EH (cell line): ENCODE results near the gene SLC16A11.

Experiments used
- DNase-seq: peaks from one replicate; pipeline ENCODE4 v3.0.0-alpha.2; 2015; ENCODE audit warnings: low read depth

Gene SLC16A11

DNA sequence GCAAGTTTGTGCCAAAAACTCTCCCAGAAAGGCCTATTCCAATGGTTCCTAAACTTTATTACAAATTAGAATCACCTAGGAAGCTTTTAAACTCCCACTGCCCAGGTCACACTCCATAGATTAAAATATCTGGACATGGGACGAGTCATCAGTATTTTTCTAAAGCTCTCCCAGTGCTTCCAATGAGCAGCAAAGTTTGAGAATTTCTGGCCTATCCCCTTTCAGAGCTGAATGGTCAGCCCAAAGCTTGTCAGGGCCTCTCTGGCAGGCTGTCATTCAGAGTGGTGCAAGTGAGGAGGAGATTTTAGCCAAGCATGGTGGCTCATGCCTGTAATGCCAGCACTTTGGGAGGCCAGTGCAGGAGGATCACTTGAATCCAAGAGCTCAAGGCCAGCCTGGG, 18.6 kb downstream of the SLC16A11 start:
- peak; percentile 30 for DNase-seq

DNA sequence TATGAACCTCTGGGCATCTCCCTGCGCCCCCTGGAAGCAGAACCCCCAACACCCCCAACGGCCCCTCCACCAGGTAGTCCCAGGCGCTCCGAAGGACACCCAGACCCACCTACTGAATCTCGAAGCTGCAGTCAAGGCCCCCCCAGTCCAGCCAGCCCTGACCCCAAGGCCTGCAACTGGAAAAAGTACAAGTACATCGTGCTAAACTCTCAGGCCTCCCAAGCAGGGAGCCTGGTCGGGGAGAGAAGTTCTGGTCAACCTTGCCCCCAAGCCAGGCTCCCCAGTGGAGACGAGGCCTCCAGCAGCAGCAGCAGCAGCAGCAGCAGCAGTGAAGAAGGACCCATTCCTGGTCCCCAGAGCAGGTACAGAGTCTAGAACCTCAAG, 19.5 kb downstream of the SLC16A11 start:
- no peak for DNase-seq

DNA sequence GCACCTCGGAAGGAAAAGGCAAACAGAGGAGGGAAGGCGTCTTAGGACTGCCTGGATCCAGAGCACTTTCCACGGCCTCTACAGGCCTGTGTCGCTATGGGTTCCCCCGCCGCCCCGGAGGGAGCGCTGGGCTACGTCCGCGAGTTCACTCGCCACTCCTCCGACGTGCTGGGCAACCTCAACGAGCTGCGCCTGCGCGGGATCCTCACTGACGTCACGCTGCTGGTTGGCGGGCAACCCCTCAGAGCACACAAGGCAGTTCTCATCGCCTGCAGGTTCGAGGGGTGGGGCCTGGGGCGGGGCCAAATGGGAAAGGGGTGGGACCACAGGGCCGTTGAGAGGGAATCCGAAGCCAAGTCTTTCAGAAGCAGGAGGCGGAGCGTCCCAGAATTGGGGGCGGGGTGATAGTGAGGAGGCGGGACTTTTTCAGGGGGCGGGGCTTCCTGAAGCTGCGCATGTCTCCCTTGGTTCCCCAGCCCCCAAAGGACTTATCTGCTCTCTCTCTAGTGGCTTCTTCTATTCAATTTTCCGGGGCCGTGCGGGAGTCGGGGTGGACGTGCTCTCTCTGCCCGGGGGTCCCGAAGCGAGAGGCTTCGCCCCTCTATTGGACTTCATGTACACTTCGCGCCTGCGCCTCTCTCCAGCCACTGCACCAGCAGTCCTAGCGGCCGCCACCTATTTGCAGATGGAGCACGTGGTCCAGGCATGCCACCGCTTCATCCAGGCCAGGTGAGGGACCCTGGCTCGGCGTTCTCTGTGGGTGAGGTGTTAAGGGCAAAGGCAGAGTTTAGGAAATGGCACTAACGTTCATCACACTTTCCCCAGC, 20.1 kb downstream of the SLC16A11 start:
- DNase-seq, result peak; percentile 77

DNA sequence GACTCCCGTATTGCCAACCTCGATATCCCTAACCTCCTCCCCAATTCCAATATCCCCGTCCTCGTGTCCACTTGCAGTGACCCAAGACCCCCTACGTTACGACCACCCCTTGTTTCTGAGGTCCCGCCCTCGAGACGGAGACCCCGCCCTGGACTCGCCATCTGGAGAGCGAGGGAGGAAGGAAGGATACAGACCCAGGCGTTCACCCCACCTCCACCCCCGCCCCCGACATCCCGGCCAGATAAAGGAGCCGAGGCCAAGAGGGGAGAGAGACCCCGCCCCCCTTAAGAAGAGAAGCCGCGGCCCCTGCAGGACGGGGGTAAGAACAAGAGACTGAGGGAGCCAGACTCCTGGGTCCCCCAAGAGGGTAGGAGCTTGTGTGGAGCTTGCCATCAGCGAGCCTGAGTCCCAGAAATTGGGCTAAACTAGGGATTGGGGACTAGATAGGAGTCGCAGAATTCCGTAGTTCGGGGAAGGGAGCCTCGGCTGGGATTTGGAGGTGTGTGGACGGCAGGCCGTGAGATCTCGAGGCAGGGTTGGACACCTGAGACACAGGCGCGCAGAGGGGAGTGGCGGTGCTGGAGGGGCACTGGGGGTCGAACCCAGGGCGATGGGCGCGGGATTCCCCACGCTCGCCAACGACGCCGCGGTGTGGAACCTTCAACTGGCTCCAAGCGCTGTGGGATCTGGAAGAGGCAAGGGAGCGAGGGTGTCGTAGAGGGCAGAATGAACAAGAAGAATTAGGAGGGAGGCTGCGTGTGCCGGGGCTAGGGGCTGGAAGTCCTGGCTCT, 20.9 kb downstream of the SLC16A11 start, which contains the start of gene BCL6B:
TSS of gene BCL6B (plus strand) at position 270 of the 791 bp plus-strand sequence. CDS start 622 bp downstream, outside the sequence.
- no peak for DNase-seq

DNA sequence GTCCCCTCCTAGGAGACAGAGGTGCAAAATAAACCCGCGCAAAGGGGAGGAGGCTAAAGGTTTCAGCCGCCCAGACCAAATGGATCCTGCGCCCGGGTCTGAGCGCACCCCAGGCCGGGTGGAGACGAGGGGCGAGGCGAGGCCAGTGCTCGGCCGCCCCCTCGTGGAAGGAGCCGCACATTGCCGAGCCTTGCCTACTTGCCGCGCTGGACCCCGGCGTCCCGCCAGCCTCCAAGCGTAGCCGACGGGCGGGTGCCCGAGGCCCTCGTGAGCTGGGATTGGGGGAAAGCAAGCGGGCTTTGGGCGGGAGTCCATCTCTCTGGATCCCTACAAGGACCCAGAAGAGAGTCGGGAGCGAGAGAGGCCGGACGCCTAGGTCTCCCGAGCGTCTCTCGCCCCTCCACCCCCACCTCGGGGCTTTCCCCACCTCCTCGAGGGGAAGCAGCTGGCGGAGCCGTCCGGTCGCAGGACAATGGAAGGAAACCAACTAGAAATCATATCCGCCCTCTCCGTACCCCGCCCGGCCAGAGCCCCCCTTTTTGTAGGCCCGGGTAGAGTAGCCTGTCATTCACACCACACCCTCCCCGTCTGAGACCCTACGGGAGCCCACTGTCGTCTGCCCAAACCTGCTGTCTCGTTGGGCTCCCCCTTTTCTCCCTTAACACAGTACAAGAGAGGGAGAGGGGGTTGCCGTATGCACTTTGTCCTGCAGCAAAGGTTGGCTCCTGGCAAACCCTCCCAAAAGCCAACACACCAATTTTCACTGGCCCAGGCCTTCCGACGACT, 21.7 kb downstream of the SLC16A11 start:
- peak; percentile 66 for DNase-seq

DNA sequence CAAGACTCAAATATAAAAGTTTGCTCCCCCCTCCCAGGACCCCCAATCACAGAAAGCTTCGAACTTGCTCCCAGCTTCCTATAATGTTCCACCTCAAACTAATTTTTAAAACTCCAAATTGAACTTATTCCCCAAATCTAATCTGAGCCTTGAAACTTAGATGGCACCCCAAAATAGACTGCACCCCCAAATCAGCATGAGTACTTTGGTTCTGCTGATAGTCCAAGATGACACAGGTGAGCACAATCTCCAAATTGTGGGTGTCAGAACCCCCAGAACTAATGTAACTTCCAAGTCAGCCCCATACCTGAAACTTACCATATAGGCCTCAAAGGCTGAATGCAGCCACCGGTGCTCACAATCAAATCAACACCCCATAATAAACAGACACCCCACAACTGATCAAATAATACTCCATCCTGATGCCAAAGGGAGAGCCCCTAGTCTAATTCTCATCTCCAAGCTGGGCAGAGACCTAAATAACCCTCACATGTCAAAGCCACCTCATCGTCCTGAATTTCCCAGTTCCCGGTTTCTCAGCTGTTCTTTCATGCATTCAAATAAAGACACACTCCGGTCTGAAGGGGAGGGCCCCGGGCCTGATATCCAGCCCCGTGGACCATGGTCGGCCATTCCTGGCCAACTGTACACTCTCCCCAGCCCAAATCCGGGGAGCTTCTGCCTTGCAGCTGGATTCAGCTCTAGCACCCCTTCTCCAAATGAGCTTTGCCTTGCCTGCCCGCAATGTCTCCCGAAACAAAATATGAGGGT, 22.8 kb downstream of the SLC16A11 start:
- no peak for DNase-seq

DNA sequence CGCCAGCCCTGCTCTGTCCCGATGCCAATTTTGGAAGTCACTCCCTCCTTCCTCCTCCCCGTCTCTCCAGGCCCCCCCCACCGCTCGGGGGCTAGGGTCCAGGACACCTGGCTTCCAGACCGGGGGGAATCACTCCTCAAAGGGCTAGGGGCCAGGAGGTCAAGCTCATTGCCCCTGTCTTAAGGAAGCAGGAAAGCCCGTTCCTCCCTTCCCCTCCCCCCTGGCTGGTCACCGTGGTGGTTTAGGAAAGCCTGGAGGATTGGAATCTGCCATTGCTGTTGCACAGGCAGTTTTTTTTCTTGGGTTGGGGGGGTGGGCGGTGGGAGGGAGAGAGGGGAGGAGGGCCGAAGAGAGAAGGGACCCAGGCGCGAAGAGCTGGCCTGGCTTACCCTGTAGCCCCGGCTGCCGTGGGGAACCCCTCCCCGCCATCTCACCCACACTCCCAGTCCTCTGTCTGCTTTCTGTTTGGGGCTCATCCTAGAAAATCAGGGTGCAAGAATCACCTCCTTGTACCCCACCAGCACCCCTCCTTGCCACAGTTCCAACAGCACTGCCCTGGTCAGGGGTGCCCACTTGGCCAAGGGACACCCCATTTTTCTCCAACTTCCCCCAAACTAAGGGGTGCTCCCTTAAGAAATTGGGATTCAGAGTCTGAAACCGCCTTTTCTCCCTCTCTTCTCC, 23.9 kb downstream of the SLC16A11 start:
- peak; percentile 65 for DNase-seq

DNA sequence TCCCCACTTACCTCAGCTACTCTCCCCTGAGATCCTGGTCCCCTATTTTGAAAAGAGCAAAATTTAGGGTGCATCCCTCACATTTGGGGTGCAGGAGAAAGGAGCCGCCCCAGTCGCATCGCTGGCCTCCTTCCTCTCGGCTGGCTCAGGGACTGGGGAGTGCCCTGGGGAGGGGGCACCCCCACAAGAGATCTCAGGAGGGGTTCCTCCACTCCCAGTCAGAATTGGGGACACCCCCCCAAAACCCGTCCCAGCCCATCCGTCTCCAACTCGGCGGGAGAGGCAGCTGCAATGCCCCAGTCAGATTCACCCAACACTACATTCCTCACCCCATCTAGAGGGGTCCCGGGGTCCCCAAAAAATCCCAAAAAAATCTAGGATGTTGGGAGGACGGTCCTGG, 24.5 kb downstream of the SLC16A11 start:
- DNase-seq, result no peak

DNA sequence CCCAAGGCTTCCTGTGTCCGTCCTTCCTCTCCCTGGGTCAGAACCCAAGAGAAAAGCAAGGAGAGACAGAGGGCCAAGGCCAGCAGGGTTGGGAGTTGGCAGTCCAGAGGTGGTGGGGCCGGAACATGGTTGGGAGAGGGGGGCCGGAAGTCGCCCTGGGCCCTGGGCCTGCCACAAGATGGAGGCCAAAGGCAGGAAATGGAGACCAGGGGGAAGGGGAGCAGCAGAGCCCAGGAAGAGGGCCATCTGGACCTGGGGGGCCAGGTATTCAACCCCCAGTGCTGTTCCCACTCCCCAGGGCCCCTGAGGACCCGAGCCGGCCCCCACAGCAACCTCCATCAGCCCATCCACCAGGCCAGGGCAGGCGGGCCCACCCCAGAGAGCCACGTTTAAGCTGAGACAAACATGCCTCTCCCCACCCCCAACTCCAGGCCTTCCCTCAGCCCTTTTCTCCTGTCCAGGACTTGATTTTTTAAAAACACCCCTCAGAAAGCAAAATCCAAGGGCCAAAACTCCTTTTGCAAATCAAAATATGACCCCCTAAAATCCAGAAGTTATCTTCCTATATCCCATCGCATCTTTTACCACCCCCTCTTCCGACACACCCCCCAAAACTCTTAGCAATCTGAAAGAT, 25.4 kb downstream of the SLC16A11 start:
- DNase-seq, result no peak

DNA sequence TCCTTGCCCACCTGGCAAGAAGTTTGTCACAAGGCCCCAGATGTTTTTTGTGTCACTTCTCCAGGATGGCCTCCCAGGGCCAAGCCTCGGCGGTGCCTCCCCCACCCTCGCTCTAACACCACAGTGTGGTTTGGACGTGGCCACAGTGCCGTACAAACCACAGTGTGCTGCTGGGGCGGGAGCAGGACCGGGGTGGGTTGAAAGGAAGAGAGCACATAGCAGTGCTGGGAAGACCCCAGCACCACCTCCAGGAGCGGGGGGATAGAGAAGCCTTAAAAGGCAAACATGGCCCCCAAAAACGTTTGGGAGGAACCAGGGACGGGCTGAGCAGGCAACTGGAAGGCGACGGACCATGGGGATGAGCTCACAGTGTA, 26.1 kb downstream of the SLC16A11 start:
- DNase-seq, result no peak

DNA sequence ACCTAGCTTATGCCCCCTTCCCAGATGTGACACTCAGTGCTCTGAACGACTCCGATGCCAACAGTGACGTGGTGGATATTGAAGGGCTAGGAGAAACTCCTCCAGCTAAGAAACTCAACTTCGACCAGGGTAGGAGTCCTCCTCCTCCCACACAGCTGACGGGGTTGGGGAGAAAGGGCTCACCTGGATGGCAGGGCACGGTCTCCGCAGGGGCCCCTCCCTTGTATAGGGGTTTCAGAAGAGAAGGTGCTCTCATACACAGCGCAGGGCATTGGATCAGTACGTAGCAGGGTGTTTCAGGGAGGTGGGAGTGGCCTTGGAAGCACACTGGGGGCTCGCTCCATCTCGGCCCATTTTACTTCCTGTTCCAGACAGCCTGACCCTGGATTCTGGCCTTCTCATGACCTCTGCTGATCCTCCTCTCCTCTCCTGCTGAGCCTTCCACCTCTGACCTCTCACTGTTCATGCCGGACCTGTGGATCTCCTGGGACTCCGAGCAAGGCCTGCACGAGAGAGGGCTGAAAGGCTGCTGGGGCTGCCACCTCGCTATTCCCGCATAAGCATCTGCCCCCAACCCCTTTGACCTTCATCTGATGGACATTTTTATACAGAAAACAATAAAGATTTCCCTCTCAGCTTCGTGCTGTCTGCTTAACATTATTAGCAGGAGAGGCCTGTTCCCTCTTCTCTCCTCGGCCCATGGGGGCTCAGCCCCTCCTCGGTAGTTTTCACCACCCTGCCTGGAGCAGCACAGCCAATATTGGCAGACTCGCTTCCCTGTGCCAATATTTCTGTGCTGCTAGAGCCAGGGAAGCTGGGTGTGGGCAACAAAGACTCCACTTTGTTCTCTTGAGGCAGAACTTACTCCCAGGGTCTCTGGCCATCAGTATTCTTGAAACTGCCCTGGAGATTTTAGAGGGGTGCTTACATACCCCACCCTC, 26.7 kb downstream of the SLC16A11 start:
- no peak for DNase-seq

DNA sequence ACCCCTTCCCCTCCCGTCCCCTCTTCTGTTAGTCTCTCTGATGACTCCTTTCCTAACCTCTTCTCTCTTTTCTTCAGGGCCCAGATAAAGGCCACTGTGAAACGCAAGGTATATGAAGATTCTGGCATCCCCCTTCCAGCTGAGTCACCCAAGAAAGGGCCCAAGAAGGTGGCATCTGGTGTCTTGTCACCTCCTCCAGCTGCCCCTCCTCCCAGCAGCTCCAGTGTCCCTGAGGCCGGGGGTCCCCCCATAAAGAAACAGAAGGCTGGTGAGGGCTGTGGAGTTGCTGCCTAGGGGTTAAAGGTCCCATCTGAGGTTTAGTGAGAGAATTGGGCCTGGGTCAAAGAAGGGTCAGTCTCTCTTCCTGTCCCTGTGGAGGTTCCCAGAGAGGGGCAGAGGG, 27.5 kb downstream of the SLC16A11 start:
- DNase-seq, result no peak

DNA sequence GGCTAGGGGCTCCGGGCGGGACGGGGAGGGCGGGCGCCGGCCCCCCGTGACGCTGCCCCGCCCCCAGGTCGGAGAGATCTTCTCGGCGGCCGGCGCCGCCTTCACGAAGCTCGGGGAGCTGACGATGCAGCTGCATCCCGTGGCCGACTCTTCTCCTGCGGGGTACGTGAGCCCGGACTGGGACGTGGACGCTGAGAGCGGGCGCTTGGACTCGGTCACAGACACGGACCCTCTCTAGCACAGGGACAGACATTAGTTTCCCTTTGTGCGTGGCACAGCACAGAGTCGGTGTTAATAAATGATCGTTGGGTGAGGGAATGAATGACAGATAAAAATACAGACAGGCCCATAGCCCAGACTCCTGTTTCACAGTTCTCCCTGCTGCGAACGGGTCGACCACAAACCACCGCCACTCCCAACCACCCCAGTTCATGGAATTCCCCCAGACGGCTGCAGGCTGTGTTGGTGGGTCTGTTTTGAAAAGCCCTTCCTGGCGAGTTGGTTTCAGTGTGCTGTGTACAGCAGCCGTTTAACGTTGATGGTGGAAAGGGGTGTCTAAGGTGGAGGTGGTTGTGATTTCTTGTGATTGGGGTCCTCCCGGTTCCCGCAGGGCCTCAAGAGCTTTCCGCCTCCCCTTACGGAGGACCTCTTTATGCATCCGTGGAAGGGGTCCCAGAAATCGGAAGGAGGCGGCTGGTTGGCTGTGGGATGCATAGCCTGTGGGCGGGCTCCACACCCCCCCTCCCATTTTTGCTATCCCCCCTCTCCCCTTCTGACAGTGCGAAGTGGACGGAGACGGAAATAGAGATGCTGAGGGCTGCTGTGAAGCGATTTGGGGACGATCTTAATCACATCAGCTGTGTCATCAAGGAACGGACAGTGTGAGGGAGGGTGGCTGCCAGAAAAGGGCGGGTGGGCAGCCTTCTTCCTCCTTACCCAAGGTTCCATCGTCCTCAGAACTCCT, 28.6 kb downstream of the SLC16A11 start:
- peak; percentile 68 for DNase-seq

DNA sequence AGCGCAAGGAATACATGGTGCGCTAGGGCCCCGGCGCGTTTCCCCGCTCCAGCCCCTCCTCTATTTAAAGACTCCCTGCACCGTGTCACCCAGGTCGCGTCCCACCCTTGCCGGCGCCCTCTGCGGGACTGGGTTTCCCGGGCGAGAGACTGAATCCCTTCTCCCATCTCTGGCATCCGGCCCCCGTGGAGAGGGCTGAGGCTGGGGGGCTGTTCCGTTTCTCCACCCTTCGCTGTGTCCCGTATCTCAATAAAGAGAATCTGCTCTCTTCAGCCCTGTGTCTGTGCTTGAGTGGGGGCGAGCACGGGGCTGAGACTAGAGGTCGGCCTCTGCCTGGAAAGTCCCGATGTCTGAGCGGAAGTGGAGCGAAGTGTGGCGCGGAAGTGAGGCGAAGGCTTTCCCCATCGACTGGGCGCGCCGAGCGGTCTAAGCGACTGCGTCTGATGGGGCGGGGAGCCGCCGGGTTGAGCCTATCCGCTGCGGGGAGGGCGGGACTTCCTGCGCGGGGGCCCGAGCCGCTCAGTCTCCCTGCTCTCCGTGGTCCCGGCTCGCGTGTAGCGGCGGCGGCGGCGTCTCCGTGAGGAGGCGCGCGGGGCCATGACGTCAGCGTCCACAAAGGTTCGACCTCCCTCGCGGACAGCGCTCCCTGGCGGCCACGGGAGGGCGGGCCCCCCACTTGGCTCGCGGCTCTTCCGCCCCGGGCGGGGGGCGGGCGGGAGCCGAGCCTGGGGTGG, 29.5 kb downstream of the SLC16A11 start:
- peak; percentile 98 for DNase-seq

DNA sequence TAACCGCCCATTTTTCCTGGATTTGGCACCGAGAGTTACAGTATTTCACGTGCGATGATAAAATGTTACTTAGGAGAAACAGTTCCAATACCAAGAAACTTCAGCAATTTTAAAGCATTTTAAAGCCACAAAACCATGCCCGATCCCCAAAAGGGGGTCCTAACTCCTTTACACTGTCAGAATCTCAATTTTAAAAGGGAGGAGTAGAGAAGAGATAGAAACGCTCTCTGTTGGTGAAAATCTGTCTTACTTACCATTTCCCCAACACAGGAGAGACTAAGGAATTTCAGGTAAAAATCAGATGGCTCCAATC, 32.0 kb downstream of the SLC16A11 start:
- no peak for DNase-seq

DNA sequence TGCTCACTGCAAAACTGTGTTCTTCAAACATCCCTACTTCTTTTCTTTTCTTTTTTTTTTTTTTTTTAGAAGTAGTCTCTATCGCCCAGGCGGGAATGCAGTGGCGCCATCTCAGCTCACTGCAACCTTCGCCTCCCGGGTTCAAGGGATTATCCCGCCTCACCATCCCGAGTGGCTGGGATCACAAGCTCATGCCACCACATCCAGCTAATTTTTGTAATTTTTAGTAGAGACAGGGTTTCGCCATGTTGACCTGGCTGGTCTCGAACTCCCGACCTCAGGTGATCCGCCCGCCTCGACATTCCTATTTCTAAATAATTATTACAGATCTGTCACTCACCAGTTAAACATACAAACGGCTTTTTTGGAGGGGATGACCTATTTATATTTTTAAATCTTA, 32.5 kb downstream of the SLC16A11 start:
- DNase-seq, result no peak

DNA sequence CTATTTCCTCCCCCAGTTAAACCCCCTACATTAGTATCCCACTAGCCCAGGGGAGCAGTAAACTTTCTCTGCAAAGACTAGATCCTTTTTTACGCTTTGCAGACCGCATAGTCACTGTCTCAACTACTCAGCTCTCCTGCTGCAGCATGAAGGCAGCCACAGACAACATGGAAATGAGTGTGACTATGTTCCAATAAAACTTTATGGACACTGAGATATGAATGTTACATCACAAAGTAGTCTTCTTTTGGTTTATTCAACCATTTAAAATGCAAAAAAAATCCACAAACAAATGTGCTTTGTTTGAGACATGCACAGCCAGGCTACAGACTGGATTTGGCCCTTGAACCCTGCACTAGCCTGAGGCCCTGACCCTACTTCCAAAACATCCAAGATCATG, 33.4 kb downstream of the SLC16A11 start:
- DNase-seq, result no peak

DNA sequence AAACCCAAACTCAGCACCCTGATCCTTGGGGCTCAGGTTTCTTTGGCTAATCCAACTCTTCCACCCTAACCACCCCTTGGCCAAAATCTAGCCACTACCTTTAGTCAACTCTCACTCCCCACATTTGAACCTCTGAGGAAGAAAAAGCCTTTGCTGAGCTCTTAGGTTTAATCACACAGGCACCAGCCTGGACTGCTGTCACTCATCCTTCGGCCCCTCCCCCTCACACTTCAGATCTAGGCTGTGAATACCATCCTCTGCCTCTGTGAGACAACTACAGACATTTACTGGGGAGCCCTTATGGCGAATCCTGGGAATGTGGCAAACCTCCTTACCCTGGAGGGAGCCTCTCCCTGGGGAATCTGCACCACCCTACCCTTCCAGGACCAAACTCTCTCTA, 36.7 kb downstream of the SLC16A11 start:
- DNase-seq, result no peak
